K562 (cell line): ENCODE measurements around the gene CDK5RAP3. TPM values are rescaled to one million over a fixed set of nuclear protein-coding genes. Genes with fewer than 3 reads are reported as not detected.
A peak's percentile ranks its signal among the peaks of the same experiment; 100 is the strongest.

ENCODE experiments used
- CBFA2T2 ChIP-seq: fragments of 450-650 bp; conservative IDR thresholded peaks from 2 replicates; pipeline ENCODE4 v1.6.1; 2017; ENCODE audit warnings: mild to moderate bottlenecking
- KAT7 ChIP-seq: sonication (generic); formaldehyde crosslinking; IDR thresholded peaks from 2 replicates; pipeline ENCODE4 v1.8.0; 2022; ENCODE audit warnings: missing genetic modification reagents, mild to moderate bottlenecking, borderline replicate concordance
- MED1 ChIP-seq: sonication (generic); formaldehyde crosslinking; IDR thresholded peaks from 2 replicates; pipeline ENCODE4 v1.8.1; 2023; ENCODE audit warnings: missing genetic modification reagents, borderline replicate concordance
- NFXL1 ChIP-seq: fragments of 450-650 bp; formaldehyde crosslinking; IDR thresholded peaks from 2 replicates; pipeline ENCODE4 v1.4.0; 2021; ENCODE audit warnings: mild to moderate bottlenecking
- PHF20 ChIP-seq: fragments of 450-650 bp; IDR thresholded peaks from 2 replicates; pipeline ENCODE4 v1.6.1; 2018; ENCODE audit not compliant: partially characterized antibody
- POLR3G ChIP-seq: IDR thresholded peaks from 2 replicates; pipeline ENCODE4 v1.6.1; 2011; ENCODE audit not compliant: insufficient read length, insufficient replicate concordance; ENCODE audit errors: extremely low read depth
- RFX1 ChIP-seq: fragments of 450-650 bp; IDR thresholded peaks from 2 replicates; pipeline ENCODE4 v1.6.1; 2016; ENCODE audit warnings: mild to moderate bottlenecking, moderate library complexity
- RFX7 ChIP-seq: fragments of 250-450 bp; sonication (Bioruptor Pico); IDR thresholded peaks from 2 replicates; pipeline ENCODE4 v1.5.1; 2021; ENCODE audit warnings: mild to moderate bottlenecking
- SIN3B ChIP-seq: fragments of 450-650 bp; IDR thresholded peaks from 2 replicates; pipeline ENCODE4 v1.6.1; 2017; ENCODE audit warnings: low read depth, mild to moderate bottlenecking, moderate library complexity
- SP2 ChIP-seq: IDR thresholded peaks from 2 replicates; pipeline ENCODE4 v1.6.1; 2011; ENCODE audit warnings: mild to moderate bottlenecking, low read depth, low read length, moderate library complexity; ENCODE audit not compliant: poor library complexity, severe bottlenecking; ENCODE audit errors: extremely low read depth
- TEAD2 ChIP-seq: fragments of 450-650 bp; IDR thresholded peaks from 2 replicates; pipeline ENCODE4 v1.6.1; 2016; ENCODE audit warnings: missing genetic modification characterization, control low read depth, missing compliant biosample characterization
- ZNF175 ChIP-seq: fragments of 200-800 bp; sonication (Bioruptor generic); IDR thresholded peaks from 2 replicates; pipeline ENCODE4 v1.6.1; 2016; ENCODE audit warnings: low read depth, mild to moderate bottlenecking, missing genetic modification characterization, missing compliant biosample characterization
- ZNF311 ChIP-seq: fragments of 250-450 bp; sonication (Bioruptor Pico); IDR thresholded peaks from 2 replicates; pipeline ENCODE4 v1.4.0; 2020; ENCODE audit warnings: mild to moderate bottlenecking, moderate library complexity
- ZNF79 ChIP-seq: fragments of 250-450 bp; sonication (Bioruptor Pico); IDR thresholded peaks from 2 replicates; pipeline ENCODE4 v1.4.0; 2020; ENCODE audit warnings: low read depth, mild to moderate bottlenecking, moderate library complexity
- polyA plus RNA-seq, 8 experiments: library from polyadenylated mRNA; depleted of rRNA in 4 of 8; stranded (reverse) in 5 of 8; unstranded in 3 of 8; fragments of >200 nt; fragmentation: Nextera tagmentation in 2 of 8; fragmentation: Illumina TruSeq in 1 of 8; extraction: Ambion mirVana in 2 of 8; extraction: Trizol in 1 of 8; gene quantifications; 2 replicates each; pipeline versions ENCODE4 v1.2.1 to v1.2.3, GENCODE V29; 2011 to 2014; ENCODE audit warnings: inconsistent platforms in 1 of 8, missing spikeins in 1 of 8
- total RNA-seq, 7 experiments: library from RNA; depleted of rRNA in 6 of 7; stranded (reverse); fragments of >200 nt in 6 of 7; fragmentation: Illumina TruSeq in 2 of 7; extraction: Trizol in 2 of 7; gene quantifications; 2 replicates each; pipeline versions ENCODE4 v1.2.1 to v1.2.3, GENCODE V29; 2011 to 2021; ENCODE audit warnings: low replicate concordance in 1 of 7
- TF ChIP-seq, protein P1 (sequence below), 2 experiments: fragments of 450-650 bp; IDR thresholded peaks; 2 replicates each; pipeline ENCODE4 v1.6.1; 2016
- TF ChIP-seq, protein P2 (sequence below): IDR thresholded peaks from 2 replicates; pipeline ENCODE4 v1.6.1; 2011; ENCODE audit not compliant: insufficient read length; ENCODE audit errors: extremely low read depth
- TF ChIP-seq, protein P3 (sequence below): sonication (generic); IDR thresholded peaks from 2 replicates; pipeline ENCODE4 v1.6.1; 2016
- TF ChIP-seq, protein P4 (sequence below), 2 experiments: IDR thresholded peaks; 2 replicates each; pipeline ENCODE4 v1.6.1; 2012; ENCODE audit warnings: improper control_type of control experiment in 2 of 2, low read depth in 2 of 2, low read length in 2 of 2, borderline replicate concordance in 1 of 2
- TF ChIP-seq, protein P5 (sequence below): sonication (generic); formaldehyde crosslinking; IDR thresholded peaks from 2 replicates; pipeline ENCODE4 v1.8.0; 2022; ENCODE audit warnings: mild to moderate bottlenecking, low read depth, missing genetic modification reagents
- TF ChIP-seq, protein P6 (sequence below): fragments of 250-450 bp; sonication (Bioruptor Pico); IDR thresholded peaks from 2 replicates; pipeline ENCODE4 v1.5.0; 2021

CDK5RAP3 gene
- total and polyA plus RNA-seq, 9 of the 15 experiments (the other 6 are each of a cell fraction or from before 2014, with no cell fraction given): 44.2 to 202 (median 91.5) TPM

DNA sequence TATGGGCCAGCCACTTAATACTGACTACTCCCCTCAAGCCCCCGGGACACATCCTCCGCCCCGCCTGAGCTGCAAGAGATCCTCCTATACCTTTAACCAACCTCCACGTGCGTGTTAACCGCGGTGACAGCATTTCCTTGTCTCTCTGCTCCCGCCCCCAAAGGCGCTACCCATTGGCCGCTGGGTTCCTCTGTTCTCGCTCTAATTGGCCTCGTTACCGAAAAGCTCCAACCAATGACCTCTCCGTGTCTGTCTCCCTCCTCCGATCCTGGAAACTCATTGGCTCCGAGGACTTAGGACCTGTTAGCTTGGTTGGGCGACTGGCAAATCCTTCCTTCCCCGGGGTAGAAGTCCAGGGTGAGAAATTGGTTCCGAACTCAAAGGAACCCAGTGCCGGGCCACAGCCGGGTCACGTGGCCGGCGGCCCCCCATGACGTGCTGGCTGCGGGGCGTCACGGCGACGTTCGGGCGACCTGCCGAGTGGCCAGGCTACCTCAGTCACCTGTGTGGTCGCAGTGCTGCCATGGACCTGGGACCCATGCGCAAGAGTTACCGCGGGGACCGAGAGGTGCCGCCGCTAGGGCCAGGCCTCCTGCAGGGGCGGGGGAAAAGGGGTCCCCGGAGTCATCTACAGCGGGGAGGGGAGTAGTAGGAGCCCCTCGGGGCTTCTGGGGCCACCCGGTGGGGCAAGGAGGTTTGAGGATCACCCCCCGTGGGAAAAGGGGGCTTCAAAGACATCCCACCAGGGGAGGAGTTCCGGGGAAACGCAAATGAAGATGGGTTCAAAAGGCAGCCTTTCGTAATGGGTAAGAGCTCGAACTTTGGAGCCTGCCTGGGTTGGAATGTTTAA lies 29.4 kb upstream of the CDK5RAP3 start, which contains the start of gene PNPO (continued):
- TF ChIP-seq CBFA2T2 (peak; percentile 49), ZNF175 (CRISPR knock-in tag) (no peak), ZNF79 (CRISPR knock-in tag) (no peak), RFX7 (no peak), TEAD2 (tag) (no peak), PHF20 (peak; percentile 12), MED1 (CRISPR knock-in tag) (no peak), ZNF311 (CRISPR knock-in tag) (no peak), SIN3B (peak; percentile 77; the same call in 1 of the 2 replicates), RFX1 (no peak), NFXL1 (CRISPR knock-in tag) (no peak), POLR3G (no peak), SP2 (peak; percentile 74), KAT7 (CRISPR knock-in tag) (peak; percentile 95)
- TF ChIP-seq, protein P1, sequence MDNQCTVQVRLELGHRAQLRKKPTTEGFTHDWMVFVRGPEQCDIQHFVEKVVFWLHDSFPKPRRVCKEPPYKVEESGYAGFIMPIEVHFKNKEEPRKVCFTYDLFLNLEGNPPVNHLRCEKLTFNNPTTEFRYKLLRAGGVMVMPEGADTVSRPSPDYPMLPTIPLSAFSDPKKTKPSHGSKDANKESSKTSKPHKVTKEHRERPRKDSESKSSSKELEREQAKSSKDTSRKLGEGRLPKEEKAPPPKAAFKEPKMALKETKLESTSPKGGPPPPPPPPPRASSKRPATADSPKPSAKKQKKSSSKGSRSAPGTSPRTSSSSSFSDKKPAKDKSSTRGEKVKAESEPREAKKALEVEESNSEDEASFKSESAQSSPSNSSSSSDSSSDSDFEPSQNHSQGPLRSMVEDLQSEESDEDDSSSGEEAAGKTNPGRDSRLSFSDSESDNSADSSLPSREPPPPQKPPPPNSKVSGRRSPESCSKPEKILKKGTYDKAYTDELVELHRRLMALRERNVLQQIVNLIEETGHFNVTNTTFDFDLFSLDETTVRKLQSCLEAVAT (IDR thresholded peaks at IDR 0.05): peak; percentile 50 to 65; a peak in 2 of 4 replicates
- TF ChIP-seq, protein P2, sequence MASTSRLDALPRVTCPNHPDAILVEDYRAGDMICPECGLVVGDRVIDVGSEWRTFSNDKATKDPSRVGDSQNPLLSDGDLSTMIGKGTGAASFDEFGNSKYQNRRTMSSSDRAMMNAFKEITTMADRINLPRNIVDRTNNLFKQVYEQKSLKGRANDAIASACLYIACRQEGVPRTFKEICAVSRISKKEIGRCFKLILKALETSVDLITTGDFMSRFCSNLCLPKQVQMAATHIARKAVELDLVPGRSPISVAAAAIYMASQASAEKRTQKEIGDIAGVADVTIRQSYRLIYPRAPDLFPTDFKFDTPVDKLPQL: no peak
- TF ChIP-seq, protein P3, sequence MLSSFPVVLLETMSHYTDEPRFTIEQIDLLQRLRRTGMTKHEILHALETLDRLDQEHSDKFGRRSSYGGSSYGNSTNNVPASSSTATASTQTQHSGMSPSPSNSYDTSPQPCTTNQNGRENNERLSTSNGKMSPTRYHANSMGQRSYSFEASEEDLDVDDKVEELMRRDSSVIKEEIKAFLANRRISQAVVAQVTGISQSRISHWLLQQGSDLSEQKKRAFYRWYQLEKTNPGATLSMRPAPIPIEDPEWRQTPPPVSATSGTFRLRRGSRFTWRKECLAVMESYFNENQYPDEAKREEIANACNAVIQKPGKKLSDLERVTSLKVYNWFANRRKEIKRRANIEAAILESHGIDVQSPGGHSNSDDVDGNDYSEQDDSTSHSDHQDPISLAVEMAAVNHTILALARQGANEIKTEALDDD: peak; percentile 90
- TF ChIP-seq, protein P4, sequence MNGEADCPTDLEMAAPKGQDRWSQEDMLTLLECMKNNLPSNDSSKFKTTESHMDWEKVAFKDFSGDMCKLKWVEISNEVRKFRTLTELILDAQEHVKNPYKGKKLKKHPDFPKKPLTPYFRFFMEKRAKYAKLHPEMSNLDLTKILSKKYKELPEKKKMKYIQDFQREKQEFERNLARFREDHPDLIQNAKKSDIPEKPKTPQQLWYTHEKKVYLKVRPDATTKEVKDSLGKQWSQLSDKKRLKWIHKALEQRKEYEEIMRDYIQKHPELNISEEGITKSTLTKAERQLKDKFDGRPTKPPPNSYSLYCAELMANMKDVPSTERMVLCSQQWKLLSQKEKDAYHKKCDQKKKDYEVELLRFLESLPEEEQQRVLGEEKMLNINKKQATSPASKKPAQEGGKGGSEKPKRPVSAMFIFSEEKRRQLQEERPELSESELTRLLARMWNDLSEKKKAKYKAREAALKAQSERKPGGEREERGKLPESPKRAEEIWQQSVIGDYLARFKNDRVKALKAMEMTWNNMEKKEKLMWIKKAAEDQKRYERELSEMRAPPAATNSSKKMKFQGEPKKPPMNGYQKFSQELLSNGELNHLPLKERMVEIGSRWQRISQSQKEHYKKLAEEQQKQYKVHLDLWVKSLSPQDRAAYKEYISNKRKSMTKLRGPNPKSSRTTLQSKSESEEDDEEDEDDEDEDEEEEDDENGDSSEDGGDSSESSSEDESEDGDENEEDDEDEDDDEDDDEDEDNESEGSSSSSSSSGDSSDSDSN (IDR thresholded peaks at IDR 0.05; ENCODE audit: borderline replicate concordance in 1 of 2, low read depth in 2 of 2, low read length in 2 of 2): 0 out of 4 replicates have a peak, but pooled peaks have one; percentile 53 to 62
- TF ChIP-seq, protein P5, sequence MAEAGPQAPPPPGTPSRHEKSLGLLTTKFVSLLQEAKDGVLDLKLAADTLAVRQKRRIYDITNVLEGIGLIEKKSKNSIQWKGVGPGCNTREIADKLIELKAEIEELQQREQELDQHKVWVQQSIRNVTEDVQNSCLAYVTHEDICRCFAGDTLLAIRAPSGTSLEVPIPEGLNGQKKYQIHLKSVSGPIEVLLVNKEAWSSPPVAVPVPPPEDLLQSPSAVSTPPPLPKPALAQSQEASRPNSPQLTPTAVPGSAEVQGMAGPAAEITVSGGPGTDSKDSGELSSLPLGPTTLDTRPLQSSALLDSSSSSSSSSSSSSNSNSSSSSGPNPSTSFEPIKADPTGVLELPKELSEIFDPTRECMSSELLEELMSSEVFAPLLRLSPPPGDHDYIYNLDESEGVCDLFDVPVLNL: no peak
- TF ChIP-seq, protein P6, sequence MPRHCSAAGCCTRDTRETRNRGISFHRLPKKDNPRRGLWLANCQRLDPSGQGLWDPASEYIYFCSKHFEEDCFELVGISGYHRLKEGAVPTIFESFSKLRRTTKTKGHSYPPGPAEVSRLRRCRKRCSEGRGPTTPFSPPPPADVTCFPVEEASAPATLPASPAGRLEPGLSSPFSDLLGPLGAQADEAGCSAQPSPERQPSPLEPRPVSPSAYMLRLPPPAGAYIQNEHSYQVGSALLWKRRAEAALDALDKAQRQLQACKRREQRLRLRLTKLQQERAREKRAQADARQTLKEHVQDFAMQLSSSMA (CRISPR knock-in tag): no peak
